HG03060 (cell line): ENCODE measurements around the gene HS3ST4.

Source experiments
- ATAC-seq: cut with Tn5 transposase; IDR thresholded peaks from one replicate; pipeline ENCODE4 v1.9.1; 2021; ENCODE audit warnings: low read depth, moderate number of reproducible peaks; ENCODE audit not compliant: unreplicated experiment

Gene HS3ST4

DNA sequence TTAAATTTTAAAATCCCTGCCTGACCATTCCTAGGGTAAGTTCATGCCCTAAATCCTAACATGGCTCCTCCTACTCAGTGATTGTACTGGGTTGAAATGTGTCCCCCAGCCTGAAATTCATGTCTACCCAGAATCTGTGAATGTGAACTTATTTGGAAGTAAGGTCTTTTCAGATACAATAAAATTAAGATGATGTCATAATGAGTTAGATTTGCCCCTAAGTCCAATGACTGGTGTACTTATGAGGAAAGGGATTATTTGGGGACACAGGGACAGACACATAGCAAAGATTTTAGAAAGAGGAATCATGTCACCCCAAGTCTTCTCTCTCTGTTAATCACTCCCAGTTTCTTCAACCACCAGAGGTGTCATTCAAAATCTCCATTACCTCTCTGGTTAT, 185.3 kb downstream of the HS3ST4 start:
- ATAC-seq = no peak

DNA sequence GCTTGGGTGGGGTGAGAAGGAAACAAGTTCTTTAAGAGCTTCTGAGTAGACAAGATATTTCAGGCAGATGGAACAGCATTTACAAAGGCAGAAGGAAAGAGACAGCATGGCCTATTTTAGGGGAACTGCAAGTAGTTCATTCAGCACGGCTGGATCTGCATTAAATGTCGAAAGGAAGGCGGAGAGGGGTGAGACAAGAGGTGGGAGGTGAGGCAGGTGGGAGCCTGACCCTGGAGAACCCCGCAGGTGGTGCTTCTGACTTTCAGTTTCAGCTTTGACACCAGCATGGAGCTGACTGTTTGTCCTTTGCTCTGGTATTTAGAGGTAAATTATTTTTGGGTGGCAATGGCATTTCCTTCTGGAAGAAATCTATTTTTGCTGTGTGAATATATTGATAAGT, 194.8 kb downstream of the HS3ST4 start:
- ATAC-seq = no peak

DNA sequence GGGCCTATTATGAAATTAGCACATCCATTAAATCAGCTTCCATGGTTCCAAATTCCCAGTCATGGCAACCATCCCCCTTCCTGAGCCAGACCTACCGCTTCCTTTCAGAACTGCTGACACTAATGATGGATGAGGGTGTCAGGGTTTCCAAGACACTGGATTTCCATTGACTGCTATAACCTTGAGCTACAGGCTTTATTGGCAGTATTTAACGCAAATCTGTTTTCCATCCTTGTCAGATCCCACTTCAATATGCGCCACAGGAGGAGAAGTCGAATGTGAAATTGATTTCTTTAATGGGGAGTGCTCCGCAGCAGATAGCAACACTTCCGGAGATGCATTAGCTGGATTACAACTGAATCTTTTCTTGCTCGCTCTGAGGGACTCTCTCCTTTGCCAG, 197.1 kb downstream of the HS3ST4 start:
- no peak for ATAC-seq

DNA sequence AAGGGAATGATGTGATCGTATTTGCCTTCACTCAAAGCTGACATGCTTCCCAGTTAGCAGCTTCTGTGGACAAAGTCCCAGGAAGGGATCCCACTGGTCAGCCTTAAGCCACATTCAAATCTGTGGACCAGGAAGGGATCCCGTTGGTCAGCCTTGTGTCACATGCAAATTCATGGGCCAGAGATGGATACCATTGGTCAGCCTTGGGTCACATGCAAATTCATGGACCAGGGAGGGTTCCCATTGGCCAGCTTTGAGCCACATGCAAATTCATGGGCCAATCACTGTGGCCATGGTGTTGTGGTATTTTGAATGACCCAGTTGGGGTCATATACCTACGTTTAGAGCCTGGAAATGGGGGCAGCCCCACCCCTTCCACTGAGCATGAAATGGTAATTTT, 201.6 kb downstream of the HS3ST4 start:
- ATAC-seq = no peak

DNA sequence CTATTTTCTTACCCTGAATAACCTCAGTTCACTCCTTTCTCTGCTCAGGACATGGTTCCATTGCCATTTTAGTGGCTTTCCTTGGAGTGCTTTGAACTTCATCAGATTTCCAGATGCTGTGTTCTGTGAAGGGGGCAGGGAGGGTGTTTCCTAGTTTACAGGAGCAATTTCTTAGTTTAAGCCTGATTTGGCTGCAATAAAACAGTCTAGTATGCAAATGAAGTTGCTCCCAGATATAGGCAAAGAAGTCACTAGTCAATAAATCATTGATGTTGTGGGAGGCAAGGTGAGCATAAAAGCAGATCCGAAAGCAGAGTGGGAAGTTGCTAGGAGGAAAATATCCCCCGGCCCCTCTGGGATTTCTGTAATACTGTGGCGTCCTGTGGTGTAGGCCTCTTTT, 202.3 kb downstream of the HS3ST4 start:
- no peak for ATAC-seq

DNA sequence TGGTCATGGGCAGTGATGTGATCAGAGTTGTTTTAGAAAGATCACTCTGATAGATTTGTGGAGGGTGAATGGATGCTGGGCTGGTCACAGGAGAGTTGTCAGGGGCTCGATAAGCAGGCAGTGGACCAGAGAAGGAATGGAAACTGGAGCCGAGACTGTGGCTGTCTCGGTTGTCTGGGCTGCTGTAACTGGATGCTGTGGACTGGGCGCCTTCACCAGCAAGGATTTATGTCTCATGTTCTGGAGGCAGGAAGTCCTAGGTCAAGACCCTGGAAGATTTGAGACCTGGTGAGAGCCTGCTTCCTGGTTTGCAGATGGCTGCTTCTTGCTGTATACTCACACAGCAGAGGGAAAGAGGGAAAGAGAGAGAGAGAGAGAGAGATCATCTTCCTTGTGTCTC, 203.6 kb downstream of the HS3ST4 start:
- no peak for ATAC-seq

DNA sequence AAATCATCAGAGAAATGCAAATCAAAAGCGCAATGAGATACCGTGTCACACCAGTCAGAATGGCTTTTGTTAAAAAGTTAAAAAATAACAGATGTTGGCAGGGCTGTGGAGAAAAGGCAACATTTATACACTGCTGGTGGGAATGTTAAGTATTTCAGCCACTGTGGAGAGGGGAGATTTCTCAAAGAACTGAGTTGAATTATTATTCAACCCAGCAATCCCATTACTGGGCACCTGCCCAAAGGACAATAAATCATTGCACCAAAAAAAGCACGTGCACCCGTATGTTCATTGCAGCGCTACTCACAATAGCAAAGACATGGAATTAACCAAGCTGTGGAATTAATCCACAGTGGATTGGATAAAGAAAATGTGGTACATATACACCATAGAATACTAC, 204.7 kb downstream of the HS3ST4 start:
- ATAC-seq = no peak

DNA sequence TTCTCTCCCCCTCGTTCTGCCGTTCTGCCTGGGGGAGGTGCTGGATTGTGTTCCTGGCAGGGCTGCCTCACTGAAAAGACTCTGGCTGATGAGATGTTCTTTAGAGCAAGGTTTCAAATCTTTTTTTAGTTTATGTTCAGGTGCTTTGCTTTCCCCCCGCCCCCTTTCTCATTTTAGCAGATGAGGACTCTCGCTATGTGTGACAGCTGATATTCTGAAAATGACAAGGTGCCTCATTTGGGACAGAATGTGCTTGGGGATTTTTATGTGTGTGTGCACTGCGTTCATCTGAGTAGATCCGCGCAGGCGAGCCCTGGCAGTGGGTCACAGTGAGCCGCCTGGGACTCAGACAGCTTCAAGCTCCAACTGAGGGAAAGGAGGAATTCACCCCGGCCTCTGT, 205.9 kb downstream of the HS3ST4 start:
- ATAC-seq = no peak

DNA sequence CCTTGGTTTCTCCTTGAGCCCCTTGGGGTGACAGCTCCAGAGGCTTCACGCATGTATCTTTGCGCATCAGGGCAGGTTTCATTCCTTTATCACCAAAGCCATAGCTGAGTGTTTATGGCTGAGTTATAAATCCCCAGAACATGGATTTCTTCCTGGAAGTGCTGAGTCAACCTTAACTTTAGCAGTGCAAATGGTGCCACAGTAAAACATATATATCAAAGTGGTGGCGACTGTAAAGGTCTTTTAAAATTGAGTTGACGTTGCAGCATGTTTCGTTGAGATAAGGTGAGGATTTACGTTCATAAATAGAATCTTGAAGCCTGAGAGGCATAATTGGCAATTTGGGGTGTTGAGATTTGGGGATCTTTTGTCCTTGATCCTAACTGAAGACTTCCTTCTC, 214.1 kb downstream of the HS3ST4 start:
- no peak for ATAC-seq

DNA sequence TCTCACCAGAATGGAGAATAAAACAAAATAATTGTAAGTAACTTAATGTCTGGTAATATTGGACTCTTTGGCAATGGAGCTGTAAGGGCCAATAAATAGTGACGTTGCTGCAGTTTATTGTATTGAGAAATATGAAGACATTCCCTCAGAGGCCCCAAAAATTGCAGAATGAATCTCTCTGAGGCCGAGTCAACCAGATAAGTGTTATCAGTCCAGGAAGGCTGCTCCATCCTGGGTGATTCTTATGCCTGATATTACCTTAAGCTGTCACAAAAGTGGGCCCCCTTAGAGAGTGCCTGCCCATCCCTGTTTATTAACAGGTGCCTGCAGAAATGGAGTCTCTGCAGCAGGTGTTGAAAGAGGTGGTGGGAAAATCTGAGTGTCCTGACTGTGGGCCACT, 219.2 kb downstream of the HS3ST4 start:
- ATAC-seq = no peak

DNA sequence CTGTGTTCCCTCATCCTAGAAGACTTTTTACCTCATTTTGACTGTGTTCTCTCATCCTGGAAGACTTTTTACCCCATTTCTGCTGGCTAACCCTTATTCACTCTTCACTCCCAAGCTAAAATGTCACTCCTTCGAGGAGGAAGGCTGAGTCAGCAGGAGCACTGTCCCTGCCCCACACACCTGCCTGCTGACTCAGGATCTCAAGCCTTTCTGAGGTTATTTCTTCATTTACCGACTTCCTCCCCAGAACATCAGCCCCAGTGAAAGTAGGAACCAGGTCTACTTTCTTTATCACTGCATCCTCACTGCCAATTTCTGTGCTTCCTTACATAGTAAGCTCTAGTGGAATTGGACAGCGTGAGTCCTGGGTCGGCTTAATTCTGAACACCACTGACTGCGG, 220.6 kb downstream of the HS3ST4 start:
- no peak for ATAC-seq

DNA sequence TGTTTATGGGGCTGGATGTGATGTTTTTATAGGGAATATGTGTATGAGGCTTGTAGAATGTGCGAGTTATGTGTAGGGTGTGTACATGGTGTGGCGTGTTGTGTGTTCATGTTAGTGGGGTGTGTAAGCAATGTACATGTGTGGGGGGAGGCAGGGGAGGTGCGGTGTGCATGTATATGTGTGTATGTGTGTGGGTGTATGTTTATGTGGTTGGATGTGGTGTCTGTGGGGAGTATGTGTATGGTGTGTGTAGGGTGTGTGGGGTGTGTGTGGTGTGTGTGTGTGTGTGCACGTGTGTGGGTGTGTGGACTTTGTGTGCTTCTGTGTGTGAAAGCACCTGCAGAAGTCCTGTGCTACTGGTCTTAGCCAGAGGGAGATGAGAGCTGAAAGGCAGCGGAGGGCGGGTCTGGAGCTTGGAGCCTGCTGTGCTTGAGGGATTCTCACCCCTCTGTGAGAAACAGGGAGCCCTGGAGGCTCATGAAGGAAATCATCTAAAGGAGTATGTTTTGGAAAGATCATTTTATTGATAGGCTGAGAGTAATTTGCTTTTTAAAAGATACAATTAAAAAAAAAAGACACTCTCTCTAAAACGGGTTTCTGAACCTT, 222.7 kb downstream of the HS3ST4 start:
- ATAC-seq = no peak

DNA sequence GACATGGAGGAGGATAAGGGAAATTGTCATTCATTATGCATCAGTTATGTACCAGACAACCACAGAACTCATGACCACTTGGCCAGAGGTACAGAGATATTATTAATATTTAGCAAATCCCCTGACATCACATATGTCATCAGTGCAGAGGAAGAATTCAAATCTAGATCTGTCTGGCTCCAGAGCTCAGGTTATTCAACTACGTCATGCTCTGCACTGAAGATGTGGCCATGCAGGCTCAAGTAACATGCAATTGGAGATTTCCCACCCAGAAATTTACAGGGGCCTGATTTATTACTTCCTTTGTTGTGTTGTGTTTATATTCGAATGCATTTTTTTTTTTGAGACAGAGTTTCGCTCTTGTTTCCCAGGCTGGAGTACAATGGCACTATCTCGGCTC, 224.3 kb downstream of the HS3ST4 start:
- ATAC-seq = no peak

DNA sequence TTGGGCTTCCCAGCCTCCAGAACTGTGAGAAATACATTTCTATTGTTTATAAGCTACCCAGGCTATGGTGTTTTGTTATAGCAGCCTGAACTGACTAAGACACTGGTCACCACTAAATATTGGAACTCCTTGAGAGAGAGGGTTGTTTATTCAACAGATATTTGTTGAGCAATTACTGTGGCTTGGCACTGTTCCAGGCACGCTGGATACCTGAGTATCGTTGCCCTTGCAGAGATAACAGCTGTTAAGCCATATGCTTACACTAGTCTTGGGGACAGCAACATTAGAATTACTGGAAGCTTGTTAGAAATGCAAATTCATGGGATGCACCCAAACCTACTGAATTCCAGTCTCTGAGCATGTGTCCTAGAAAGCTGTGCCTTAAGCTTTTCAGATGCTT, 230.7 kb downstream of the HS3ST4 start:
- ATAC-seq = no peak

DNA sequence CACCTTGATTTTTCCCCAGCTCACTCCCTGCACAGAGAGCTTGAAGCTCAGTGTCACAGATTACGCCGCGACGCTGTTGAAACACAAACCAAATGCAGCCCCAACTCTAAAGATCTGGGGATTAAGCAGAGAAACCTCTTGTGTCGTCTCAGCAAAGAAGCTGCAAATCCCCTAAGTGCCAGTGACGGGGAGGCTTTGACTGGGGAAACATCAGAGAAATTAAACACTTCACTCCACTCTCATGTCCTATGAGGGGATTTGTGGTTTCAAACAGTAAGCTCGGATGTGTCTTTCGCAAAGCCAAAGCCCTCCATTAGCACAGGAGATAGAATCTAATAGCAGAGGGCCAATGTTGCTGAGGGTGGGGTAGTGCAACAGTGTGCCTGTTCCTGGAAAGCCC, 233.7 kb downstream of the HS3ST4 start:
- ATAC-seq = no peak

DNA sequence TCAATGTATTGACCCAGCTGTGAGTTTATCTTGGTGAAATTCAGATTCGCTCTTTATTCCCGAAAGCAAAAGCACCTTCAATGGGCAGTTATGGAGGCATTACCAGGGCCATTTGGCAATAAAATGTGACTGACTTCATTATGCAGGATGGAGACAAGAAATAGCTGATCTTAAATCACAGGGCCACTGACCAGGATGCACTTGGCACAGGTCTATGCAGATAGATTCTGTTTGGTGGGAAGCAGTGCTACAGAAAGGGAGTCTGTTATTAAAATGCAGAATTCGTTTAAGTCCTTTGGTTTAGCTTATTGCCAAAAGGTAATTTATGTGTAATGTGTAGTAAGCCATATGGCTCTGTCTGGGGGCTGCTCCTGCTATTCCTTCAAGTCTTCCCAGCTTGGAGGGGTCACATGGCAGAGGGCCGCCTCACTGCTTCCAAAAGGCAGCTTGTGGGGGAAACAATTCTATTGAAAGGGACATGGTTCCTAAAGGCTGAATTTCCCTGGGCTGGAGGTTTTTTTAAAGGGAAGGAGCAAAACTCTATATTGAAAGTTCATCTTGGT, 239.8 kb downstream of the HS3ST4 start:
- no peak for ATAC-seq

DNA sequence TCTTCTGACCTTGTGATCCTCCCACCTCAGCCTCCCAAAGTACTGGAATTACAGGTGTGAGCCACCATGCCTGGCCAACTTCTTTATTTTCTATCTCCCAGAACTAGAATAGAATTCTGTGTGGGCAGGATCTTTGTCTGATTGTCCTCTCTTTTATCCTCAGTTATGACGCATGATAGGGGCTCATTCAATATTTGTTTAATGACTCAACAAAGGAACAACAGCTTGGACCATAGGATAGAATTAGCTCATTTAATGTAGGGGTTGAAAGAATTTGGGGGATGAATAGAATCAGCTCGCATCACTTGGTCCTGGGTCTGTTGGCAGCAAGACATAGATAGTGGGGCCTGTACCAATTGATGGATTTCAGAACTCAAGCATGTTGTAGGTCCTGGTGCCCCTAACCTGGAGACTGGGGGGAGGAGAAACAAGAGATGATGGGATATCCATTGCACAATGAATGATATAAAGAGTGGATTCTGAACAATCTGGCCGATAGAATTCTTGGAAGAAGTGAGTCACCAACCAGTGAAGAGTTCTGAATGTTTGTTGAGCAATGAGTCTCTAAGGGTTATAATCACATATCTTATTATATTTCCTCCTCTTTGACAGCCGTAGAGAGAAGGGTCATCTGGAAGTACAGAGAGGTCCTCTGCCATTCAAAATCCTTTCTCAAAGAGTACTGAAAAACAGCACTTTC, 250.2 kb downstream of the HS3ST4 start:
- ATAC-seq = no peak

DNA sequence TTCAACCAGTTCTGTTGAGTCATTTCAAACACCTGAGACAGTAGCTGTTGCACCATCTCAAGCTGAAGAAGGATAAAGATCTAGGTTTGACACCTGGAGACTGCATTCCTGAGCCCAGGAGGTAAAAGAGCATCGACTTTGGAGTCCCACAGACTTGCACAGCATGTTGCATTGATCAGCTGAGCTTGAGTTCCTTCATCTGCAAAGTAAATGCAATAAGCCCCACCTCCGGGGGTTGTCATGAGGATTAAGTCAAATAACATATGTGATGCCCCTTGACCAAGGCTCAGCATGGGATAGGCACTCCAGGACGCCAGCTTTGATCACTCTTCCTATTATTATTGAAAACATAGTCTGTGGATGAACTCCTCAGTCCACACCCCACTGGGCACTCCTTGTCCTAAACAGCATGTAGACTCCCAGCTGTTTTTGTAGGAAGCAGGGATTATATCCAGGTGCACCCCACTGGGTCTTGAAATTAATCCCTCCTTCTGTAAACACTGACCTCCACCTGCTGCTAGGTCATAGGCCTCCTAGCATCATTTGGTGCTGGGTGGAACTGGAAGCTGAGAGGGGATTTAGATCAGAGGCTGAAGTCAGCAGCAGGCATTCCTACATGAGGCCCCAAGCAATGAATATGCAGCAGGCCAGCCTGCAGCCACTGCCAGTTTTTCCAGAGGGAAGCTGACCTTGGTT, 259.0 kb downstream of the HS3ST4 start:
- ATAC-seq = no peak

DNA sequence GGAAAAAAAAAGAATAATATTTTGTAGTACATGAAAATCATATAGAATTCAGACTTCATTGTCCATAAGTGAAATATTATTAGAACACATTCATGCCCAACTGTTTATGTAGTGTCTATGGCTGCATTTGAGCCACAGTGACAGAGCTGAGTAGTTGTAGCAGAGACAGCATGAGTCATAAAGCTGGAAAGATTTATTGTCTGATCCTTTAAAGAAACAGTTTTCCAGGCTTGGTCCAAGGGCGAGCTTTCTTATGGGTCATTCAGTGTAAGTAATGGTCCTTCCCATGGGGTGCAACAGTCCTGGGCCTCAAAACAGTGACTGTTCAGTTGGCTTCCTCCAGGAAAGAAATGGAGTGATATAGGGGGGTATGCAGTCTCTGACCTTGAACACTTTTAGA, 260.2 kb downstream of the HS3ST4 start:
- no peak for ATAC-seq

DNA sequence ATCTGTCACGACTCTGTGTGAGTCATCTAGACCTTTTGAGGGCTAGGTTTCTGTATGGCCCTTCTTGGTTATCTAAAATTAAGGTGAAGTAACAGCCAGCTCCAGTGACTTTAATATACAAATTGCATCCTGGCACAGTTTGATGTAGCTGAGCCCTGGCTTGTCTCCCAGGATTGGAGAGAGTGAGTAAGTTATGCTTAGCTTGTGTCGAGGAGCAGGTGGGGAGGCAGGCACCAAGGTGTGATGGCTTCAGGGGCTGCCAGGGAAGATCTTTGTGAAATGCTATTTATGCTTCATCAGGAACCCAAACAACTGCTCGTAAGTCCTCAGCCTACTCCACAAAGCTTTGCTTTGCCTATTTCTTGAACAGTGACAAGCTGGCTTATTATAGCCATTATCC, 261.2 kb downstream of the HS3ST4 start:
- ATAC-seq = no peak

DNA sequence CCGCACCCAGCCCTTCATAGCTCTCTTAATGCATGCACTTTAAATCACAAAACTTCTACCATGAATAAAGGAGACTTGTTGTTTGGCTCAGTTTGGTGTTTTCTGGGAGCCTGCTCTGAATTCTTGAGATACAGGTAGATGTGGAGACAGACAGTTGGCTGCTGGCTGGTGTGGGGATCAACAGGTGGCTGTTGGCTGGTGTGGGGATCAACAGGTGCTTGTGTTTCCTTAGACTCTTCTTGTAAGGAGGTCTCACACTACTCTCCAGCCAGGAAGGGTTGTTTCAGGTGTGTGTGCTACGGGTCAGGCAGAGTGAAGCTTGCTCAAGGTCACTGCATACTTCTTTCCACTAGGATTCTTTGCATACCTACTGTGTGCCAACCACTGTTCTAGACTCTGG, 265.9 kb downstream of the HS3ST4 start:
- ATAC-seq = no peak

DNA sequence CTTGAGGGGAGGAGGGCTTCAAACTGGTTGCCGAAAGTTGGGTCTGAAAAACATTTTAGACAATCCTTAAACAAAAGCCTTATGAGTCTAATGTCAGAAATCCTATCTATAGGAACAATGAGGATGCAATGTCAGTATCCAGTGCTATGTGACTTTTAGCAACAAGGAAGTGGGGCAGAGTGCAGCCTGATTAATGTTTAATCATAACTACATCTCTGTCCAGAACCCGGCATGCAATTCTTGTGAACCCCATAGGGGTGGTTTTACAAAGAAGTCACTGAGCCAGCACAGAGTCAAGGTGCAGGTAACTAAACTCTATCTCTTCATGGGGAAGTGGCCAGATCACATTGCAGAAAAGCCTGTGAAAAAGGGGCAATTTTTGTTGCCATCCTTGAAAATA, 267.5 kb downstream of the HS3ST4 start:
- no peak for ATAC-seq
